ENCODE data around the gene CD55.
"Not testable (repeated sequence)": the region's sequence is repeated elsewhere in the genome, so short reads cannot be mapped to it uniquely, and the experiment has no call there.

Gene CD55

GRCh38 chr1:207306023-207306422 lies 15.5 kb upstream of the CD55 start:
- DNase-seq = no peak

- DNase-seq = no peak
Observed at GRCh38 chr1:207306603-207307002, 14.9 kb upstream of the CD55 start.

GRCh38 chr1:207308451-207309190 lies 12.9 kb upstream of the CD55 start:
- no peak for DNase-seq

- no peak for DNase-seq
Observed at GRCh38 chr1:207309745-207310273, 11.7 kb upstream of the CD55 start.

- no peak for DNase-seq
Observed at GRCh38 chr1:207311888-207312603, 9.4 kb upstream of the CD55 start.

GRCh38 chr1:207312604-207312920 lies 8.9 kb upstream of the CD55 start:
- no peak for DNase-seq

GRCh38 chr1:207313131-207313530 lies 8.3 kb upstream of the CD55 start:
- DNase-seq = no peak

GRCh38 chr1:207314816-207315215 lies 6.7 kb upstream of the CD55 start:
- DNase-seq = no peak

GRCh38 chr1:207315435-207315834 lies 6.0 kb upstream of the CD55 start:
- no peak for DNase-seq

- DNase-seq = no peak
Observed at GRCh38 chr1:207316141-207316540, 5.3 kb upstream of the CD55 start.

- DNase-seq = no peak
Observed at GRCh38 chr1:207316622-207317391, 4.7 kb upstream of the CD55 start.

- DNase-seq = no peak
Observed at GRCh38 chr1:207317561-207317960, 3.9 kb upstream of the CD55 start.

- no peak for DNase-seq
Observed at GRCh38 chr1:207318072-207318619, 3.3 kb upstream of the CD55 start.

- no peak for DNase-seq
Observed at GRCh38 chr1:207319199-207319598, 2.3 kb upstream of the CD55 start.

- DNase-seq = not testable (repeated sequence)
Observed at GRCh38 chr1:207320105-207320504, 1.4 kb upstream of the CD55 start.

- DNase-seq = no peak
Observed at GRCh38 chr1:207321790-207322645, 540 bp downstream of the CD55 start.

GRCh38 chr1:207323425-207324225 lies 2.1 kb downstream of the CD55 start:
- DNase-seq = no peak

GRCh38 chr1:207328004-207328403 lies 6.5 kb downstream of the CD55 start:
- DNase-seq = no peak

- no peak for DNase-seq
Observed at GRCh38 chr1:207328908-207329440, 7.5 kb downstream of the CD55 start.

- no peak for DNase-seq
Observed at GRCh38 chr1:207329469-207329868, 8.0 kb downstream of the CD55 start.

Data from activated CD4-positive, alpha-beta T cell treated with anti-CD3 and anti-CD28 coated beads for 4 hours (primary cell).